GM18873 (cell line): ENCODE results near the gene SPATA46.
"Not testable (repeated sequence)": the region's sequence is repeated elsewhere in the genome, so short reads cannot be mapped to it uniquely, and the experiment has no call there.

Source experiments
- ATAC-seq: cut with Tn5 transposase; IDR thresholded peaks from one replicate; pipeline ENCODE4 v1.9.1; 2021; ENCODE audit warnings: mild to moderate bottlenecking, moderate library complexity, moderate number of reproducible peaks; ENCODE audit not compliant: unreplicated experiment, low FRiP score

Gene SPATA46

DNA sequence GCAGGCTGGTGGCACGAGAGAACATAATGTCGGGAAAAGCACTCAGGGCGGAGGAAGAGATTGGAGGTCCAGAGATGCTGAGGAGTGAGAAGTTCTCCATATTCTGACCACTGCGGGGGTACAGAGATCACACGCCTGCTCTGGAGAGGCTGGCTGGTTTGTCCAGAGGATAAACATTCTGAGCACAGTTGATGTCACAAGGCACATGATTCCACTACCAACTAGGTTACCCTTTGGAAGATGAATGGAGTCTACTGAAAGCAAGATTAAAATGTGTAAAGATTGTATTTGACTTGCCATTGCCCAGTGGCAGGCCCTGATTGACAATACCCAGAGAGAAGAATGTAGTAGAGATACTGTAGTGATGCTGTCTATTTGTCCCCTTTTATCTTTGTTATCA lies at the start of gene SPATA46:
SPATA46 (minus strand) TSS at position 164 of the 400 bp plus-strand sequence; CDS start at position 100, 64 bp downstream.
- ATAC-seq, result no peak

DNA sequence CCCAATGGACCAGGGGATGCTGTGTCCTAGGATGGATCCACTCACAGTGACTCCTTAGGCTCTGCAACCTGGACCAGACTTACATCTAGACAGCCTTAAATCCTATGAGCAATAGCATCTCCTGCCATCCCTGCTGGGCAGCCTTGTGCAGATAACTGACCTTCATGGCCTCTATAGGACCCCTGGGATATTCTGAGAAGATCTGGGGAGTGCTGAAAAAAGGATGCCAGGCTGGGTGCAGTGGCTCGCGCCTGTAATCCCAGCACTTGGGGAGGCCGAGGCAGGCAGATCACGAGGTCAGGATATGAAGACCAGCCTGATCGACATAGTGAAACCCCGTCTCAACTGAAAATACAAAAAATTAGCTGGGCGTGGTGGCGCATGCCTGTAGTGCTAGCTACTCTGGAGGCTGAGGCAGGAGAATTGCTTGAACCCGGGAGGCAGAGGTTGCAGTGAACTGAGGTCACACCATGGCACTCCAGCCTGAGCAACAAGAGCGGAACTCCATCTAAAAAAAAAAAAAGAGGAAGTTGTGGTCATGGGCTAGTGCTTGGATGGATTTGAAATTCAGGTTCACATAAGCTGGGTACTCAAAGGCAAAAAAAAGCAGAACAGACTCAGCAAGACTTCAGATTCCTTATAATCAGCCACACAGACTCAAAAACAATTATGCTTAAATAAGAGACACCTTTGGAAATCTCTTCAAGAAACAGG lies 46.2 kb upstream of the SPATA46 start:
- ATAC-seq, result no peak

DNA sequence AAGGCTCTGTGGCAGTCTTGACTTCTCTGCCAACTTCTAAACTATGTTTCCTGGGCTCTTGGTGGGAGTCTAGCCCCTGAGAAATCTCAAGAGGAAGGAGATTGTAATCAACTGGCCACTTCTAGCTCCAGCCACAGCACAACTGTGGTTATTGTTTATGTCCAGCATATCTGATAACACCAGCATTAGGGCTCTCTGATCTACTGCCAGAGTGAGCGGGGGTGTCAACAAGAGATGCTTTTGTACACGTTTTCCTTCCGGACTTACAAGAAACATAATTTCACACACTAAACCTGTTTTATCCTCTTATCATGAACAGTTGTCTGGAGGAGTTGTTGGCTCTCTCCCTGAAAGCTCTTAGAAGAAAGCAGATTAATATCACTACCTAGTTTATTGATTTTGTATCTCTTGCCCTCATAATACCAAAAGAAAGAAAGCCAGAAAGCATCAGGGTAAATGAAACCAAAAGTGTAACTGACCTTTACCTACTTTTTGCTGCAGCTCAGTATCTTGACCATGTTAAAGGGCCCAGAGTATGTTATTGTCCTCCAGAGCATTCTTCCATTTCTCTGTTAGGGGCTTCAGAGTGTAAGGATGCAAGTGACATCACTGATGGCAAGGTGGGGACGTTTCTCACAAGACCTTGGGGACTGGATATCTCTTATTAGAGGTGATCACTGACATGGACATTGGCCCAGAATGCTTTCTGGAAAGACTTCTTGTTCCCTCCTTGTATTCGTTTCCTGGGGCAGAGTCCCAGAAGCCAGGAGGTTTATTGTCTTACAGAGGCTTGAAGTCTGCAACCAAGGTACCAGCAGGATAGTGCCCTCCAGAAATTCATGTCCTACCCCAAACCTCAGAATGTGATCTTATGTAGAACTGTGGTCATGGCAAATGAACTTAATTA lies 44.9 kb upstream of the SPATA46 start:
- ATAC-seq, result no peak

DNA sequence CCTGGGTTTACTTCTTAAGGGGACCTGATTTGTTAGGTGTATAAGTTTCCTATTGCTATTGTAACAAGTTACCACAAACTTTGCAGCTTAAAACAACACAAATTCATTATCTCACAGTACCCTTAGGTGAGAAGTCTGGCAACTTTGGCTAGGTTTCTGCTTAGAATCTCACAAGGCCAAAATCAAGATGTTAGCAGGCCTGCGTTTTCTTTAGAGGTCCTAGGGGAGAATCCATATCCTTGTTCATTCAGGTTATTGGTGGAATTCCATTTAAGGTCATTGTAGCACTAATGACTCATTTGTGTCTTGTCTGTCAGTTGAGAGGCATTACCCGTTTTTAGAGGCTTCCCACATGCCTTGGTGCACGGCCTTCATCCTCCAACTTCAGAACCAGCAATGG lies 43.5 kb upstream of the SPATA46 start:
- no peak for ATAC-seq

DNA sequence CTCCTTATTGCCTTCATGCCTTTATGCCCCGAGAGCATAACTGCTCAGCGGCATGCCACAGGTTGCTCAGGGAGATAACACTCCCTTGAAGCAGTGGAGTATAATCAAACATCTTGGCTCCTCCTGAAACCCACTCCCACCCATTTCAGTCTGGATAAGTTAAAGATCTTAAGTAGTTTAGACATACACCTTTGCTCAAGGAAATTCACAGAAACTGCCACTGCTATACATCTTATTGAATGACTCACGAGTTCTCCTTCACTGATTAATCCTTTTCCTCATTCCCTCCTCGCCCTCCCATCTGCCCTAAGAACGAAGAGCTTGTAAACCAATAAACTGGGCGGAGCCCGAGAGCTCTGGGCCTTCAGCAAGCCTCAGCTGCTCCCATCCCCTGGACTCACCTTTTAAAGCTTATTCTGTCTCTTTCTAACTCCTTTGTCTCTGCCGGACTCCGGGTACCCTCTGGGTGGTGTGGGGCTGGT lies 42.8 kb upstream of the SPATA46 start:
- ATAC-seq, result not testable (repeated sequence)

DNA sequence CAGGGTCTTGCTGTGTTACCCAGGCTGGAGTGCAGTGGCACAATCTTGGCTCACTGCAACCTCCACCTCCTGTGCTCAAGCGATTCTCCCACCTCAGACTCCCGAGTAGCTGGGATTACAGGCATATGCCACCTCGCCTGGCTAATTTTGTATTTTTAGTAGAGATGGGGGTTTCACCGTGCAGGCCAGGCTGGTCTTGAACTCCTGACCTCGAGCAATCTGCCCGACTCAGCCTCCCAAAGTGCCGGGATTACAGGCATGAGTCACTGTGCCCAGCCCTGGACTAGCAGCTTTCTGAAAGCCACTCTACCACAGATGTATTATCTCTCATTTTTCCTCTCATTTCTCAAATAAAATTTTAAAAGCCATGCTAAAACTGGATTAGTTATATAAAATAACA lies 41.9 kb upstream of the SPATA46 start:
- not testable (repeated sequence) for ATAC-seq

DNA sequence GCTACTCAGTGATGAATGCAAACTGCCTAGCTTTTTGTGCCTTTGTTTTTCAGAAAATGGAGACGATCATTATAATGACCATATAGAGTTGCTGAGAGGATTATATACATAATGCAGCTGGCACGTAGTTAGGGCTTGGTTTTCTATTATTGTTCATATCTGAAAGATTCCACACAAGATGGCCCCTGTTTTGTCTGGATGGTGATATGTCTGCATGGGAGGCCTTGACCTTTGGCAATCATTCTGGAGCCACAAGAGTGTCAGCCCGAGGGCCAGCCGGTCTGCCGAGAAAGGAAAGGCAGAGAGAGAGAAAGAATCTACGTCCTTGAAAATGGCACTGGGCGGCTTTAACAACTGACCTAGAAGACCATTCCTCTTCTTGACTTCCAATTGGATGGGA lies 41.0 kb upstream of the SPATA46 start:
- no peak for ATAC-seq

DNA sequence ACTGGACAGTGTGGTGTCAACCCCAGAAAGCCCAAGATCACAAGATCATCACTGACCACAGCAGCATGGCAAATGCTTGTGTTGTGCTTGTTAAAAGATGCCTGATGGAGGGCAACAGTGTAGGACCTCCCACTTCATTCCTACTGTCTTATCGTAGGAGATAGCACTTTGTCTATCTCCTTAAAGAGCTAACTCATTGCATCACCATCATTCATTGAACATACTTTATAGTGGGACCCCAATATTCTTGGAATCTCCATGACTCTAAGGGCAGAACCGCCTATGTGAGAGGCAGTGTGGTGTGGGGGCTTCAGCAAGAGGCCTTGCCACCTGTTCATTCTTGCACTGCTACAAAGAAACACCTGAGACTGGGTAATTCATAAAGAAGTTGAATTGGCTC lies 40.3 kb upstream of the SPATA46 start:
- ATAC-seq, result no peak

DNA sequence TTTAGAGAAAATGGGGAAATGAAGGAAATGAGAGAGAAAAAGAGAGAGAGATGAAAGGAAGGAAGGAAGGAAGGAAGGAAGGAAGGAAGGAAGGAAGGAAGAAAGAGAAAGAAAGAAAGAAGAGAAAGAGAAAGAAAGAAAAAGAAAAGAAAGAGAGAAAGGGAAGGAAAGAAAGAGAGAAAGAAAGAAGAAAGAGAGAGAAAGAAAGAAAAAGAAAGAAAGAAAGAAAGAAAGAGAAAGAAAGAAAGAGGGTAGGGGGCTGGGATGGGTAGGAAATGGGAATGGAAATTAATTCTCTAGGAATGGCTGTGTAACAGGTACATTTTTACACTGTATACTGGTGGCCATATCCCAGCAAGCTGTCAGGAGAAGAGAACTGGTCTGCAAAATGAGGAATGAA lies 39.6 kb upstream of the SPATA46 start:
- no peak for ATAC-seq

DNA sequence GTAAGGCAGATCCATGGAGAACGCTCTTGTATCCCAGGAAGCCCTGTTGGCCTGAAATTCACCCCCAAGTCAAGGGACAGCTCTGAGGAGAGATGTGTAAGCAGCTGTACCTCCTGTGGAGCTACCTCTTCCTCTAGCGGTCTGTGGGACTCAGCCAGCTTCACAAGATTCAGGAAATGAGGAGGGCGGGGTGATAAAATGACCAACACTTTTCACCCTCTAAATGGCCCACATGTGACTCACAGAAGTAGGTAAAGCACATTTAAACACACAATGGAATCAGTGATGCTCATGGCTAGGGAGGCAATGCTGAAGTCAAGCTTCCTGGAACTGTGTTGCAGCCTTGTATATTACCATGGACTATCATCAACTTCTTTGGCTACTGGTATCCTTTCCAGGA lies 35.3 kb upstream of the SPATA46 start, which contains the start of gene SH2D1B:
SH2D1B (minus strand) TSS at position 135 of the 400 bp plus-strand sequence; CDS start at position 15, 120 bp downstream.
- ATAC-seq, result no peak

GRCh38 chr1:162407539-162407938 lies 30.9 kb upstream of the SPATA46 start:
- no peak for ATAC-seq

GRCh38 chr1:162406811-162407210 lies 30.2 kb upstream of the SPATA46 start:
- ATAC-seq, result no peak

GRCh38 chr1:162405800-162406199 lies 29.1 kb upstream of the SPATA46 start:
- ATAC-seq, result no peak

DNA sequence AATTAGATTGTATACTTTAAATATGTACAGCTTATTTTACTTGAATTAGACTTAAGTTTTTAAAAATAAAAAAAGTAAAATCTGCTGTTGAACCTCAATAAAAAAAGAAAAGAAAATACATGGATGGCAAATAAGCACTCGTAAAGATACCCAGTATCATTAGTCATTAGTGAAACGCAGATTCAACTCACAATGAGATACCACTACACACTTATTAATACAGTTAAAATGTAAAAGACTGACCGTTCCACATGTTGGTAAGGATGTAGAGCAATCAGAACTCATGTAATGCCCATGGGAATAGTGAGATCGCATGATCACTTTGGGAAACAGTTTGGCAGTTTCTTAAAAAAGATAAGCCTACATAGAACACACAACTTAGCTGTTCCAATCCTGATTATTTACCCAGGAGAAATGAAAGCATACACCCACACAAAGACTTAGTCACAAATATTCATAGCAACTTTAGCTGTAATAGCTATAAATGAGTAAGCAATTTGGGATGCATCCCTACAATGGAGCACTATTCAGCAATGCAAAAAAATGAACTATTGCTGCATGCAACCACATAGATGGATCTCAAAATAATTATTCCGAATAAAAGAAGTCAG lies 28.0 kb upstream of the SPATA46 start:
- no peak for ATAC-seq

GRCh38 chr1:162400790-162401355 lies 24.2 kb upstream of the SPATA46 start:
- ATAC-seq, result no peak

- no peak for ATAC-seq
Measured at GRCh38 chr1:162398999-162399580, 22.4 kb upstream of the SPATA46 start.

DNA sequence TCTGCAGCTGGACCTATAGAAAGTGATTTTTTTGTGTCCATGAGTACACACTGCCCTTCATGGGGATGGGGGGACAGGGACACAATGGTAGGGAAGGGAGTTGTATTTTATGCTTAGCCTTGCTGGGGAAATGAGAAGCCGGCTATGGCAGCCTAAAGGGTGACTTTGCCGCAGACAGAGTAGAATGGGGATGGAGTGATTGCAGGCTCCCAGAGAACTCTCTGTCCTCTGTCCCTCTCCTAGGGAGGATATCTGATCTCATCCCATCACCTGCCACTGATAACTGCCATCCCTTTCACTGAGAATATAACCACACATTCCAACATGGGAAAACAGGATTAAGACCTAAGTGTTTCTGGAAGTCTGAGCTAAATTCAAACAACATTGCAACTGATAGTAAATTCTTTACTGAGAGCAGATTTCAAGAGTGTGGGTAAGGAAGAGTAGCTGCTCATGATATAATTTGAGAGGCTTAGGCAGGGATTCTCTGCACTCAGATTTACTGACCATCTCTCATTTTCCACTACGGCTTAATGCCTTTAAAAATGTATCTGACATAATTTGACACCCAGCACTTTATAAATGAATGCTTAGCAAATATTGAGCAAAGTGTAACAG lies 21.4 kb upstream of the SPATA46 start:
- ATAC-seq, result no peak

- no peak for ATAC-seq
Measured at GRCh38 chr1:162397039-162397448, 20.4 kb upstream of the SPATA46 start.

GRCh38 chr1:162396201-162396906 lies 19.7 kb upstream of the SPATA46 start:
- ATAC-seq, result no peak
